Naive thymus-derived CD8-positive, alpha-beta T cell (primary cell): Measurements from ENCODE around the gene CDK19. TPM values are rescaled to one million over a fixed set of nuclear protein-coding genes. Genes with fewer than 3 reads are reported as not detected.
"Not testable (repeated sequence)": the region's sequence is repeated elsewhere in the genome, so short reads cannot be mapped to it uniquely, and the experiment has no call there.

Experiments
- ATAC-seq, 2 donors: fragments of 150-1000 bp; cut with Tn5 transposase in 1 of 2; sonication (Bioruptor Pico), chemical (Tn5 transposase) in 1 of 2; 1 replicate in 1 of 2; 2 replicates in 1 of 2; pipeline ENCODE4 v1.10.0; 2021; ENCODE audit warnings: mild to moderate bottlenecking in 2 of 2, moderate library complexity in 2 of 2
- POLR2A ChIA-PET: fragments of 350-600 bp; sonication (Branson Sonifier 250); formaldehyde crosslinking; loops from one replicate; lab custom pipeline; 2021; ENCODE audit warnings: antibody characterized with exemption; lab: Charles Lee
- DNase-seq, 10 donors: peaks; one replicate each; pipeline versions ENCODE4 v3.0.0 to v3.0.0-alpha.2; 2020 to 2022
- H3K27ac Mint-ChIP-seq, 10 donors: one replicate each; pipeline ENCODE4 v1.8.0; 2020 to 2022; ENCODE audit warnings: mild to moderate bottlenecking in 10 of 10, mixed read lengths in 10 of 10, moderate library complexity in 4 of 10, inconsistent platforms in 1 of 10
- H3K27me3 Mint-ChIP-seq, 5 donors: one replicate each; pipeline ENCODE4 v1.8.0; 2021 to 2022; ENCODE audit warnings: mixed read lengths in 5 of 5
- H3K36me3 Mint-ChIP-seq, 3 donors: one replicate each; pipeline ENCODE4 v1.8.0; 2020 to 2022; ENCODE audit warnings: mixed read lengths in 3 of 3, mild to moderate bottlenecking in 2 of 3, inconsistent platforms in 1 of 3
- H3K4me1 Mint-ChIP-seq, 4 donors: one replicate each; pipeline ENCODE4 v1.8.0; 2021 to 2022; ENCODE audit warnings: mixed read lengths in 4 of 4
- H3K4me3 Mint-ChIP-seq, 10 donors: one replicate each; pipeline ENCODE4 v1.8.0; 2020 to 2022; ENCODE audit warnings: mild to moderate bottlenecking in 10 of 10, mixed read lengths in 10 of 10, moderate library complexity in 6 of 10, inconsistent platforms in 1 of 10
- H3K9me3 Mint-ChIP-seq, 9 donors: one replicate each; pipeline ENCODE4 v1.8.0; 2020 to 2022; ENCODE audit warnings: mixed read lengths in 9 of 9, mild to moderate bottlenecking in 3 of 9, inconsistent platforms in 1 of 9, moderate library complexity in 1 of 9
- polyA plus RNA-seq, 3 donors: library from polyadenylated mRNA; unstranded; fragments of 300-500 nt; fragmentation: Illumina TruSeq; gene quantifications; one replicate each; pipeline ENCODE4 v1.2.3, GENCODE V29; 2021
- total RNA-seq, 8 experiments: library from RNA in 2 of 8; stranded (reverse) in 2 of 8; gene quantifications; one replicate each; pipeline ENCODE4 v1.2.3 and lab custom pipeline; 2021 to 2026

Gene CDK19
- total RNA-seq (10 to 100 TPM; 19.0 to 20.0 TPM), polyA plus RNA-seq (1 to 10 TPM; 1.1 to 2.1 (median 1.5) TPM), total RNA-seq (lab: John Stamatoyannopoulos, UW) (5.5 to 28.1 (median 17.0) reads per million in 6 experiments)

DNA sequence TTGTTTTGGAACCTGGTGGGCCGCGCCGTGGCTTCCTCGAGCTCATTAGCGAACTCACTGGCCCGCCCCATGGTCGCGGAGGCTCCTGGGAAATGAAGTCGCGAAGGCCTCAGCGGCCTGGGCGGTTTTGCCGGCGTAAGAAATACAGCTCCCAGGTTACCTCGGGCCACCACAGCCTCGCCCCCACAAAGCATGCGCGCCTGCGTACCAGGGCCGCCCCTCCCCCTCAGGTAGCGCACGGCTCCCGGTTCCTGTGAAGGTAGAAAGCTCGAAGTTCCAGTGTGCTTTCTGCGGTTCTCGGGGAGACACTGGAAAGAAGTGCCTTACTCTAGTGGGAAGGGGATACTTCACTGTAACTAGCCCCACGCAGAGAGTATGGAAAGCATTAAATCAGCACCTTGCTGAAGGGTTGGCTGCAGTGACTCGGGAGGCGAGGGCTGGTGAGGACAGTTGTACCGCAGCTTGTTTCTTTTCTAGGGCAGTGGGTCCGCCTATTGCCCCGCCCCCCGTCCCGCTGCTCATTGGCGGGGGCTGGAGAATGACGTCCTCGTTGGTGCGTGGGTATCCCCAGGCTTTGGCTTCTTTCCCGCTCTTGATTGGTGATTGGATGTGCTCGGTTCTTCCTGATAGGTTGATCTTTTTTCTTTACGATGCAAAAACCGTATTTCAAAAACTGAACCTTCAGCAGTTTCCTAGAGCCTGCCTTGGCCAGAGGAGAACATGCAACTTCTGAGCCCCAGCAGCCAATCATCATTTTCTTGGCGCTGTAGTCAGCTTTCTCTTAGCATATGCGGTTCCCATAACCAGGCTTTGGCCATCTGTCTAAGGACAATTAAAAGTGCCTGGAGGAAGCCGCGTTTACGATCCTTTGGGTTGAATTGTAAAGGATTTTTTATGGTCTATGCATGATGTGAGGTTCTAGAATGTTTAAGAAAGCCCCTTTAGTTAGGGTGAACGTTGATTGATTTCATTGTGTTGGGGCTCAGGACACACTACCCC, at the start of gene CDK19:
CDK19 (minus strand) TSS at position 59 of the 999 bp plus-strand sequence. CDS start 333 bp downstream, outside the sequence.
- Mint-ChIP-seq H3K27ac (peak within 1 kb of the TSS; percentile 96 to 100 (median 99)), H3K36me3 (no peaks in the 10 kb centered on the region), H3K9me3 (no peaks in the 10 kb centered on the region), H3K27me3 (peaks cover 0 to 4% (median 0%) of the 10 kb centered on the region in 5 donors), H3K4me3 (peak within 1 kb of the TSS; percentile 93 to 100 (median 98)), H3K4me1 (peaks cover 15 to 37% (median 26%) of the 10 kb centered on the region in 4 donors)
- ATAC-seq (peak; percentile 81 to 84), DNase-seq (peak; percentile 93 to 99 (median 99))
- POLR2A ChIA-PET: interaction anchor here (0.5 to 5.1 kb wide), 25 partner anchors 10 to 1433 kb away, joined by 3 to 346 read pairs (median 4); partner anchors contain the start of genes AK9, AMD1, CD164 and FIG4

- POLR2A ChIA-PET: interaction anchor here (0.8 to 4.9 kb wide), 4 partner anchors 10 to 50 kb away, joined by 3 to 27 read pairs (median 10); partner anchors contain the start of gene AMD1
- DNase-seq (no peak), ATAC-seq (no peak)
- H3K36me3 Mint-ChIP-seq: no peaks in the 10 kb centered on the region
- H3K4me1 Mint-ChIP-seq: peaks cover 1 to 14% (median 6%) of the 10 kb centered on the region in 4 donors
- no peaks in the 10 kb centered on the region for H3K9me3 Mint-ChIP-seq
- peak overlapping the region in 2 of 10 donors; percentile 11 to 19 for H3K27ac Mint-ChIP-seq
- no peaks in the 10 kb centered on the region for H3K27me3 Mint-ChIP-seq
- no peak overlapping the region for H3K4me3 Mint-ChIP-seq
Observed at GRCh38 chr6:110864824-110865223, 49.6 kb upstream of the CDK19 start.

DNA sequence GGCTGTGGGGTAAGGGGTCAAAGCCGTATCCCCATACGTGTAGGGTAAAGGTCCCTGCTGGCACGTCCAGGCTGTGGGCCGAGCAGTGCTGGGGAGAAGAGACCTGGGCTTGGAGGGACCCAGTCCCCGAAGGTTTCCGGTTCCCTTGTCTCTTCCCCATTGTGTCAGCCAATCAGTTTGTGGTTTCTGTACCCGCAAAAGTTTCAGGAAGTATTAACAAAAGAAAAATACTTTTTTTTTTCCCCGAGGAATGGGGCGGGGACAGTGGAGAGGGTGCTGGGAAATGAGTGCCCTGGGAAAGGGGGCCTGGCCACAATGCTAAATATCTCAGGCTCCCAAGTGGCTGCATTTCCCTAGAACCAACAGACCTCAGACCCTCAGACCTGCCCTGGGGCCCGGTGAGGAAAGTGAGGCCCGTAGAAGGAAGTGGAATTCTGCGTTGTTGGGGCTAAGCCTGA, 44.1 kb upstream of the CDK19 start:
- H3K36me3 Mint-ChIP-seq: no peaks in the 10 kb centered on the region
- peaks cover 0 to 11% (median 4%) of the 10 kb centered on the region in 4 donors for H3K4me1 Mint-ChIP-seq
- POLR2A ChIA-PET: no interaction called here
- peak overlapping the region in 4 of 10 donors; percentile 22 to 53 (median 42) for H3K27ac Mint-ChIP-seq
- H3K4me3 Mint-ChIP-seq: peak overlapping the region in 2 of 10 donors; percentile 39 to 55
- H3K9me3 Mint-ChIP-seq: no peaks in the 10 kb centered on the region
- no peak for ATAC-seq
- no peak for DNase-seq
- no peaks in the 10 kb centered on the region for H3K27me3 Mint-ChIP-seq

- Mint-ChIP-seq H3K27me3 (no peaks in the 10 kb centered on the region), H3K4me1 (peaks cover 0 to 11% (median 4%) of the 10 kb centered on the region in 4 donors), H3K27ac (peak overlapping the region in 2 of 10 donors; percentile 22 to 53), H3K4me3 (peak overlapping the region in 3 of 10 donors; percentile 10 to 55 (median 39)), H3K9me3 (no peaks in the 10 kb centered on the region), H3K36me3 (no peaks in the 10 kb centered on the region)
- no peak for ATAC-seq
- DNase-seq: no peak
- POLR2A ChIA-PET: no interaction called here
Observed at GRCh38 chr6:110858562-110859214, 43.4 kb upstream of the CDK19 start.

DNA sequence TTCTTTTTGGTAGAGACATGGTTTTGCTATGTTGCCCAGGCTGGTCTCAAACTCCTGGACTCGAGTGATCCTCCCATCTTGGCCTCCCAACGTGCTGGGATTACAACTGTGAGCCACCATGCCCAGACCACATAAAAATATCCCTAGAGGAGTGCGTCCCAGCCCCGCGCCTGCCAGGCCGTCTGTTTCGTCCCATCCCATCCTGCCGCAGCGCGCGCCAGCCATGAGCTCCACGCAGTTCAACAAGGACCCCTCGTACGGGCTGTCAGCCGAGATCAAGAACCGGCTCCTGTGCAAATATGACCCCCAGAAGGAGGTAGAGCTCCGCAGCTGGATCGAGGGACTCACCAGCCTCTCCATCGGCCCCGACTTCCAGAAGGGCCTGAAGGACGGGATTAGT, 42.7 kb upstream of the CDK19 start:
- H3K4me1 Mint-ChIP-seq: peaks cover 0 to 11% (median 4%) of the 10 kb centered on the region in 4 donors
- DNase-seq: no peak
- H3K36me3 Mint-ChIP-seq: no peaks in the 10 kb centered on the region
- POLR2A ChIA-PET: no interaction called here
- H3K4me3 Mint-ChIP-seq: no peak overlapping the region
- H3K9me3 Mint-ChIP-seq: no peaks in the 10 kb centered on the region
- H3K27ac Mint-ChIP-seq: peak overlapping the region in 1 of 10 donors; percentile 75
- no peak for ATAC-seq
- no peaks in the 10 kb centered on the region for H3K27me3 Mint-ChIP-seq

GRCh38 chr6:110856296-110856695, 41.0 kb upstream of the CDK19 start:
- no peaks in the 10 kb centered on the region for H3K27me3 Mint-ChIP-seq
- peaks cover 0 to 11% (median 4%) of the 10 kb centered on the region in 4 donors for H3K4me1 Mint-ChIP-seq
- H3K27ac Mint-ChIP-seq: no peak overlapping the region
- H3K4me3 Mint-ChIP-seq: no peak overlapping the region
- POLR2A ChIA-PET: no interaction called here
- H3K36me3 Mint-ChIP-seq: no peaks in the 10 kb centered on the region
- DNase-seq (no peak), ATAC-seq (no peak)
- no peaks in the 10 kb centered on the region for H3K9me3 Mint-ChIP-seq

- no peak for DNase-seq
- Mint-ChIP-seq H3K27me3 (no peaks in the 10 kb centered on the region), H3K4me1 (no peaks in the 10 kb centered on the region), H3K27ac (no peak overlapping the region), H3K36me3 (no peaks in the 10 kb centered on the region), H3K4me3 (no peak overlapping the region), H3K9me3 (no peaks in the 10 kb centered on the region)
- POLR2A ChIA-PET: no interaction called here
- no peak for ATAC-seq
Observed at GRCh38 chr6:110853754-110854477, 38.6 kb upstream of the CDK19 start.

DNA sequence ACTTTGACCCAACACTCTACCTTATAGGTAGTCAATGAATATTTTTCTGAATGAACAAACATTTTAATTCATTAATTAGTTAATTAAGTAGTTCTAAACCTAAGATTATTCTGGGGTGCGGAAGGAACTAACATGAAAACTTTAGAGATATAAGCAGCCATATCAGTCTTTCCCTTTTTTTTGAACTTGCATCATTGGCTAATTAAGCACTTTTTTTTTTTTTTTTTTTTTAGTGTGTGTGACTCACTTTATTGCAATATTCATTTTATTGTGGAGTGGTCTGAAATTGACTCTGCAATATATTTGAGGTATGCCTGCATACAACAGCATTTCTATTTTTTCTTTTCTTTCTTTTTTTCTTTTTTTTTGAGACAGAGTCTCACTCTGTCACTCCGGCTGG, 37.5 kb upstream of the CDK19 start:
- no peak overlapping the region for H3K27ac Mint-ChIP-seq
- H3K9me3 Mint-ChIP-seq: no peaks in the 10 kb centered on the region
- POLR2A ChIA-PET: interaction anchor here (1.0 kb wide), 1 partner anchor 12 kb away, joined by 3 read pairs; no protein-coding TSS in a partner anchor
- no peak for ATAC-seq
- no peaks in the 10 kb centered on the region for H3K36me3 Mint-ChIP-seq
- no peaks in the 10 kb centered on the region for H3K4me1 Mint-ChIP-seq
- no peaks in the 10 kb centered on the region for H3K27me3 Mint-ChIP-seq
- DNase-seq: no peak
- no peak overlapping the region for H3K4me3 Mint-ChIP-seq

DNA sequence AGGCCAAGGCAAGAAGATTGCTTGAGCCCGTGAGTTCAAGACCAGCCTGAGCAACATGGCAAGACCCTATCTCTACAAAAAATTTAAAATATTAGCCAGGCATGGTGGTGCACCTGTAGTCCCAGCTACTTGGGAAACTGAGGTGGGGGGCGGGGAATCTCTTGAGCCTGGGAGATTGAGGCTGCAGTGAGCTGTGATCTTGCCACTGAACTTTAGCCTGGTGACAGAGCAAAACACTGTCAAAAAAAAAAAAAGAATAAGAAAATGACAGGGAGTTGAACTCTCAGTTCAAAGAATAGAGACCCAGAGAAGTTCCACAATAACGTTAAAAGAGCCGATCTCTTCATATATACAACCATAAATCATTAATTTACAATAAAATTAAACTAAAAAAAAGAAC, 34.5 kb upstream of the CDK19 start:
- POLR2A ChIA-PET: no interaction called here
- Mint-ChIP-seq H3K27me3 (no peaks in the 10 kb centered on the region), H3K36me3 (no peaks in the 10 kb centered on the region), H3K4me1 (no peaks in the 10 kb centered on the region), H3K9me3 (no peaks in the 10 kb centered on the region), H3K4me3 (no peak overlapping the region), H3K27ac (no peak overlapping the region)
- DNase-seq: no peak
- ATAC-seq: no peak

DNA sequence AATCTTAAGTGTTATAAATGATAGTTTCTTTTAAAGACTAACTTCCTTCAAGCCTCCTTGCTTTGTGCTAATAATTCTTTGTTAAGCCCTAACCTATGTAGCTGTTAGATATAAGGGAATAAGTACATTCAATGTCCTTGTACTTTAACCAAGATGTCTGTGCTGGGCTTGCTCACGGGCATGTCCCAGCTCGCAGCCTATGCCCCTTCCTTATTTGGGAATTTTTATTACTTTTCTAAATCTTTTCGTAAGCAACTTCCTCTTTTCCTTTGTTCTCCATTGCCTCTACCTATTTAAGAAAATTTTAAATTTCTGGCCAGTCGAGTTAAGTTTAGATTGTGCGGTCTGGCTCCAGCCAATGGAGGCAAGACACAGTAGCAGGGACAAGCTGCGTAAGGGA, 26.0 kb upstream of the CDK19 start:
- Mint-ChIP-seq H3K4me1 (peaks cover 0 to 3% (median 0%) of the 10 kb centered on the region in 4 donors), H3K9me3 (no peaks in the 10 kb centered on the region), H3K36me3 (no peaks in the 10 kb centered on the region), H3K27me3 (no peaks in the 10 kb centered on the region), H3K27ac (no peak overlapping the region), H3K4me3 (no peak overlapping the region)
- ATAC-seq (no peak), DNase-seq (no peak)
- POLR2A ChIA-PET: interaction anchor here (0.9 kb wide), 1 partner anchor 9 kb away, joined by 5 read pairs; no protein-coding TSS in a partner anchor

- H3K36me3 Mint-ChIP-seq, H3K4me1 Mint-ChIP-seq, POLR2A ChIA-PET, H3K4me3 Mint-ChIP-seq, ATAC-seq, H3K9me3 Mint-ChIP-seq, DNase-seq, H3K27me3 Mint-ChIP-seq, H3K27ac Mint-ChIP-seq: not testable (repeated sequence)
Observed at GRCh38 chr6:110835751-110836150, 20.5 kb upstream of the CDK19 start.

- H3K36me3 Mint-ChIP-seq: no peaks in the 10 kb centered on the region
- ATAC-seq: no peak
- H3K27ac Mint-ChIP-seq: no peak overlapping the region
- no peaks in the 10 kb centered on the region for H3K4me1 Mint-ChIP-seq
- H3K4me3 Mint-ChIP-seq: no peak overlapping the region
- DNase-seq: no peak
- H3K27me3 Mint-ChIP-seq: no peaks in the 10 kb centered on the region
- no peaks in the 10 kb centered on the region for H3K9me3 Mint-ChIP-seq
- POLR2A ChIA-PET: no interaction called here
Observed at GRCh38 chr6:110833831-110834230, 18.6 kb upstream of the CDK19 start.
